Measurements from ENCODE around the gene CRB2. TPM values are rescaled to one million over a fixed set of nuclear protein-coding genes. Genes with fewer than 3 reads are reported as not detected.
A peak's percentile ranks its signal among the peaks of the same experiment; 100 is the strongest.

Gene CRB2
- total and polyA plus RNA-seq, 2 donors (not counting 1 experiment from before 2014, with no cell fraction given): not detected

GRCh38 chr9:123349691-123350480, 6.1 kb upstream of the CRB2 start:
- H3K9me3 ChIP-seq (ENCODE audit: control insufficient read depth, insufficient read depth, low read depth, low read length): no peaks in the 10 kb centered on the region
- H3K27me3 ChIP-seq (ENCODE audit: control insufficient read depth, insufficient read depth, low read length): no peaks in the 10 kb centered on the region
- peak; percentile 28 to 47 for DNase-seq (ENCODE audit: low read depth in 2 of 2)
- H4K20me1 ChIP-seq (ENCODE audit: control insufficient read depth, extremely low read depth, insufficient read depth, low read length): no peaks in the 10 kb centered on the region
- H3K4me3 ChIP-seq (replicated peaks in 1 of 4; ENCODE audit: control extremely low read depth in 1 of 4, insufficient read depth in 1 of 4, low read depth in 3 of 4, low read length in 4 of 4): no peak overlapping the region
- H3K4me2 ChIP-seq (ENCODE audit: extremely low read depth, insufficient read depth, low read length): no peak overlapping the region
- H3K4me1 ChIP-seq (ENCODE audit: control insufficient read depth, extremely low read depth, insufficient read depth, low read length): no peaks in the 10 kb centered on the region
- H3K9ac ChIP-seq (ENCODE audit: insufficient read depth, low read length): no peak overlapping the region
- no peak overlapping the region for H3K27ac ChIP-seq (ENCODE audit: insufficient read depth, low read length)
- H2AFZ ChIP-seq (ENCODE audit: low read length): no peak overlapping the region
- H3K36me3 ChIP-seq (ENCODE audit: control insufficient read depth, insufficient read depth, low read length): no peaks in the 10 kb centered on the region
- H3K79me2 ChIP-seq (ENCODE audit: control insufficient read depth, insufficient read depth, low read length): no peaks in the 10 kb centered on the region
- TF ChIP-seq CTCF (conservative IDR thresholded peaks at IDR 0.05 in 1 of 2, IDR thresholded peaks at IDR 0.05 in 1 of 2; ENCODE audit: low read depth in 1 of 2, low read length in 2 of 2) (peak; percentile 94 to 97), EZH2 (IDR thresholded peaks at IDR 0.05; ENCODE audit: low read length, missing control alignments) (no peak)

- no peaks in the 10 kb centered on the region for H3K27me3 ChIP-seq (ENCODE audit: control insufficient read depth, insufficient read depth, low read length)
- TF ChIP-seq CTCF (conservative IDR thresholded peaks at IDR 0.05 in 1 of 2, IDR thresholded peaks at IDR 0.05 in 1 of 2; ENCODE audit: low read depth in 1 of 2, low read length in 2 of 2) (no peak), EZH2 (IDR thresholded peaks at IDR 0.05; ENCODE audit: low read length, missing control alignments) (no peak)
- H2AFZ ChIP-seq (ENCODE audit: low read length): no peak overlapping the region
- H3K9me3 ChIP-seq (ENCODE audit: control insufficient read depth, insufficient read depth, low read depth, low read length): no peaks in the 10 kb centered on the region
- no peak overlapping the region for H3K9ac ChIP-seq (ENCODE audit: insufficient read depth, low read length)
- H3K4me2 ChIP-seq (ENCODE audit: extremely low read depth, insufficient read depth, low read length): no peak overlapping the region
- no peak overlapping the region for H3K4me3 ChIP-seq (replicated peaks in 1 of 4; ENCODE audit: control extremely low read depth in 1 of 4, insufficient read depth in 1 of 4, low read depth in 3 of 4, low read length in 4 of 4)
- no peaks in the 10 kb centered on the region for H3K4me1 ChIP-seq (ENCODE audit: control insufficient read depth, extremely low read depth, insufficient read depth, low read length)
- no peak for DNase-seq (ENCODE audit: low read depth in 2 of 2)
- H3K27ac ChIP-seq (ENCODE audit: insufficient read depth, low read length): no peak overlapping the region
- H3K36me3 ChIP-seq (ENCODE audit: control insufficient read depth, insufficient read depth, low read length): no peaks in the 10 kb centered on the region
- no peaks in the 10 kb centered on the region for H3K79me2 ChIP-seq (ENCODE audit: control insufficient read depth, insufficient read depth, low read length)
- no peaks in the 10 kb centered on the region for H4K20me1 ChIP-seq (ENCODE audit: control insufficient read depth, extremely low read depth, insufficient read depth, low read length)
Observed at GRCh38 chr9:123350590-123351310, 5.2 kb upstream of the CRB2 start.

GRCh38 chr9:123353041-123353440, 3.0 kb upstream of the CRB2 start:
- no peak overlapping the region for H3K27ac ChIP-seq (ENCODE audit: insufficient read depth, low read length)
- TF ChIP-seq CTCF (conservative IDR thresholded peaks at IDR 0.05 in 1 of 2, IDR thresholded peaks at IDR 0.05 in 1 of 2; ENCODE audit: low read depth in 1 of 2, low read length in 2 of 2) (no peak), EZH2 (IDR thresholded peaks at IDR 0.05; ENCODE audit: low read length, missing control alignments) (no peak)
- no peaks in the 10 kb centered on the region for H3K79me2 ChIP-seq (ENCODE audit: control insufficient read depth, insufficient read depth, low read length)
- no peak overlapping the region for H3K4me3 ChIP-seq (replicated peaks in 1 of 4; ENCODE audit: control extremely low read depth in 1 of 4, insufficient read depth in 1 of 4, low read depth in 3 of 4, low read length in 4 of 4)
- no peak for DNase-seq (ENCODE audit: low read depth in 2 of 2)
- H3K9ac ChIP-seq (ENCODE audit: insufficient read depth, low read length): no peak overlapping the region
- no peaks in the 10 kb centered on the region for H4K20me1 ChIP-seq (ENCODE audit: control insufficient read depth, extremely low read depth, insufficient read depth, low read length)
- H3K4me1 ChIP-seq (ENCODE audit: control insufficient read depth, extremely low read depth, insufficient read depth, low read length): no peaks in the 10 kb centered on the region
- no peaks in the 10 kb centered on the region for H3K36me3 ChIP-seq (ENCODE audit: control insufficient read depth, insufficient read depth, low read length)
- no peak overlapping the region for H3K4me2 ChIP-seq (ENCODE audit: extremely low read depth, insufficient read depth, low read length)
- no peaks in the 10 kb centered on the region for H3K9me3 ChIP-seq (ENCODE audit: control insufficient read depth, insufficient read depth, low read depth, low read length)
- no peak overlapping the region for H2AFZ ChIP-seq (ENCODE audit: low read length)
- H3K27me3 ChIP-seq (ENCODE audit: control insufficient read depth, insufficient read depth, low read length): no peaks in the 10 kb centered on the region

Data from fibroblast of lung (primary cell).